GM12891 (cell line): ENCODE data around the gene CAVIN2.

Experiments
- PAX5 ChIP-seq: IDR thresholded peaks from 2 replicates; pipeline ENCODE4 v1.6.1; 2011; ENCODE audit warnings: low read length, moderate library complexity, mild to moderate bottlenecking; ENCODE audit not compliant: insufficient read depth, severe bottlenecking
- POLR2A ChIP-seq: IDR thresholded peaks from 2 replicates; pipeline ENCODE4 v1.6.1; 2011; ENCODE audit warnings: low read depth, low read length, control low read depth
- POLR2AphosphoS5 ChIP-seq: IDR thresholded peaks from 2 replicates; pipeline ENCODE4 v1.6.1; 2011; ENCODE audit warnings: low read depth, low read length, control low read depth
- POU2F2 ChIP-seq: IDR thresholded peaks from 2 replicates; pipeline ENCODE4 v1.6.1; 2011; ENCODE audit warnings: low read depth, mild to moderate bottlenecking, control low read depth, low read length, moderate library complexity
- SPI1 ChIP-seq: IDR thresholded peaks from 2 replicates; pipeline ENCODE4 v1.6.1; 2011; ENCODE audit warnings: low read depth, low read length, control low read depth
- TAF1 ChIP-seq: IDR thresholded peaks from 2 replicates; pipeline ENCODE4 v1.6.1; 2011; ENCODE audit warnings: low read depth, low read length, control low read depth

DNA sequence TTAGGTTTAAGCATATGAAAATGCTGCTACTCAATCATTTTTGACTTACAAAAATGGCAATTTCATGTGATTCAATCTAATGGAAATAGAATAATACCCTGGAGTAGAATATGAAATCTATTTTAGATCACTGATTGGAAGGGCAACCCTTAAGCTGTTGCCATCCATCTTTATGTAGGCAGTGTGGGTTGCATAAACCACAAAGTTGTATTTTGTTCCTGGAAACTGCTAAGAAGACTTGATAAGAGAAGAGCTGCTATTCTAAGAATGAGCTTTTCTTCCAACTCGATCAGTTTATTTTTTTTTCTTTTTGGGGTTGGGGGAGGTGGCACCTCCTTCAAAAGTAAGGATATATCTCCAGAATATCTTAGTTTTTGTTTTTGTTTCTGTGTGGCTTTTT lies 60.2 kb downstream of the CAVIN2 start:
- no peak for TF ChIP-seq POLR2A
- TF ChIP-seq POLR2AphosphoS5, result no peak
- TF ChIP-seq TAF1, result no peak
- TF ChIP-seq PAX5, result no peak
- TF ChIP-seq POU2F2, result no peak
- TF ChIP-seq SPI1, result no peak
